ENCODE results near the gene LIN7C.
"Not testable (repeated sequence)": the region's sequence is repeated elsewhere in the genome, so short reads cannot be mapped to it uniquely, and the experiment has no call there.

LIN7C gene

DNA sequence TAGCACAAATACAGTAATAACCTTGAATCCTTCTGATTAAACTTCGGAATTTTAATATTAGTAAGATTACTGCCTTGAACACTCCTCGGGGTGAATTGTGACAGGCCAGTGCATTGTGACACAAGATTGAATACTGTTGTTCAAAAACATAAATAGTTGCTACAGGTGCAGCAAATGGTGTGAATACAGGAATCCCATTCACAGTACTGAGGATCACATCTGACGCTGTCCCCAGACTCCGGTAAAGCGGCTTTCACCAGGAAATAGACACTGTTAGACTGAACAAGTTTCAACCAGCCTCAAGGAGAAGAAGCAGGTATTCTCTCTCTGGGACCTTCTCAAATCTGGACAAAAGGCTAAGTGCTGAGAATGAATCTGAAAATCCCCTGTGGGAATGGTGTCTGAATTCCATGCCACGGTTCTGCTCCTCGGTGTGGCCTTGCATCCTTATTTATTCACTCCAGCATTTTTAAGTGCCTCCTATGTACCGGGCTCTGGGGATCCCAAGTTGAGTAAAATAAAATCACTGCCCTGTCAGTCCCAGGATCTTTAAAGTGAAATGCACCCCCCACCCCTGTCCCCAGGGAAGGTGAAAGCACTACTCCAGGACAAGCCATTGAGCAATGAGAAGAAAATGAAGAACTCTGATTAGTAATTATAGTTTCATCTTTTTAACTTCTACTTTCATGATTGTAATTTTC is 37.4 kb downstream of the LIN7C start:
- no peak for DNase-seq

DNA sequence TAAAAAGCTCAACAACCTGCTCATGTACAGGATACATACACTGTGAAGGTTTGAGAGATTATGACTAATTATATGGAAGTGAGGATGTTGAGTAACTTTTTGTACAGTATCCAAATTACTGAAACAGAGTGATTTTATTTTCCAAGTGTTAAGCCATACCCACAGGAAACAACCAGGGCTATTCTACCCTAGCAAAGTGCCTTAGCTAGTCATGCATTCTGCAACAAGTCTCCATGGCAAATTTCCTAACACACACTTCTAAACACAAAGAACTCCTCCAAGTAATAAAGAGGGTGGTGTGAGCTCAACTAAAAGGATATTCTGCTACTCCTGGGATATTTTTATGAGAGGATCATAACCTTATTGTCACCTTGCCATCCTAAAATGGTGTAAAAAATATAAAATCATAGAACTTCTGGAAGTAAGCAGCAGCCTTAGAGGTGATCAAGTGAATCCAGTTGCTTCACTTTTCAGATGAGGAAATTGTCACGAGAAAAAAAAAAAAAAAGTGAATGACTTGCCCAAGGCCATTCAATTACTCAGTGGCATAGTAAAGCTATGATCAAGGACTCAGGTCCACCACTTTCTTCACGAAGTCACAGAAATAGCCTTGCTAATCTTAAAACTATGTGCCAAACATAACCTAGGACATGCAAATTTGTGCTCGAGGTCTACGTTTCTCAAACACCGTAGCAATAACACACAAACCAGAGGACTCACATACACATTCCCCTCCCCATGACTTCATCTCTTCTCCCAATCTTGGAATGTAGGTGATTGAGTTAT is 38.2 kb downstream of the LIN7C start:
- DNase-seq: no peak

DNA sequence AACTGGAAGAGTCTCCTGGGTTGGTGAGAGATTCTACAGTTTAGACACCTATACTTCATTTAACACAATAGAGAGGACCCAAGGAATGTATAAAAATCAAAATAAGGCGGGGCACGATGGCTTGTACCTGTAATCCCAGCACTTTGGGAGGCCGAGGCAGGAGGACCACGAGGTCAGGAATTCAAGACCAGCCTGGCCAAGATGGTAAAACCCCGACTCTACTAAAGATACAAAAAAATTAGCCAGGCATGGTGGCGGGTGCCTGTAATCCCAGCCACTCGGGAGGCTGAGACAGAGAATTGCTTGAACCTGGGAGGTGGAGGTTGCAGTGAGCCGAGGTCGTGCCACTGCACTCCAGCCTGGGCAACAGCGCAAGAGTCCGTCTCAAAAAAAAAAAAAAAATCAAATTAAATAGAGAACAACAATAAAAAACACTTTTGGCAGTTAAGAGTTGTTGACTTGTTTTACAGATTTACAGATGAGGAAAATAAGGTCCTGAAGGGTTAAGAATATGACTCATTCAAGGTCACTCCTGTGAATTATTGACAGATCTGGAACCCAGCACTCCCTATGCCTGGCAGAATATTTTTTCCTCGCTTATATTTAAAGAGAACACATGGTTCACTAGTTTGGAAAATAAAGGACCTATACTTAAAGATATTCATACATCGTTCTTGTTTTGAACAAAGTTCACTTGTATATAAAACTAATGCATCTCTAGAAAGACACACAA is 39.2 kb downstream of the LIN7C start:
- DNase-seq: no peak

DNA sequence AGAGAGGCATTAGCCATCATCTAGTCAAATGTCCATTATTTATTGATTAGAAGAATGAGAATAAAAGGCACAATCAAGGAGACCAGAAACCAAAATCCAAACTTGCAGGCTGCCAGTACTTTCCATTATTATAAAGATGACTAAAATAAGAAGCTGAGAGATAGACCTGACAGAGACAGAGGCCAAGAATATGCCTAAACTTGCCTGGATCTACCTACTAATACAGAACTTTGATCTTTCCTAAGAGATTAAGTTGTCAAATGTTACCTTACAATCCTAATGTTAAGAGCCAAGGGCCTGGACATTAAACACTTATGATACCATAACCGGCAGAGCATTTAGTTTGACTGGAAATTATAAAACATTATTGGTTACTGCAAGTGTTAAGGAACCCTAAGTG is 40.2 kb downstream of the LIN7C start:
- no peak for DNase-seq

DNA sequence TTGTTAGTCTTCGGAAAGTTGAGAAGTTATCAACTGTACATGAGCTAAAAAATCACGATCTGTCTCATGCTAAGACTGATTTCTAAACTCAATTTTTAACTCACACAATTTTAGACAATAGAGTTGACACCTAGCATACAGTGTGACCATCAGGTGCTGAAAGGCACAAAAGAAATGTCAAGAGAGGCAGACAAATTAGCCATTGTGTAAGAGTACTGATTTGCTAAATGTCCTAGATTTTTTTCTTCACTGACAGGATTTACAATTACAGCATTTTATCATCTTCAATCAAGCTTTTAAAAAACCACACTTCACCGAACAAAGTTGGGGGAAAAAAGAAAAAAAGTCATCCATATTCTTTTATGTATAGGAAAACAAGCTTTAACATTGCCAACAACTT is 40.9 kb downstream of the LIN7C start:
- DNase-seq: no peak

DNA sequence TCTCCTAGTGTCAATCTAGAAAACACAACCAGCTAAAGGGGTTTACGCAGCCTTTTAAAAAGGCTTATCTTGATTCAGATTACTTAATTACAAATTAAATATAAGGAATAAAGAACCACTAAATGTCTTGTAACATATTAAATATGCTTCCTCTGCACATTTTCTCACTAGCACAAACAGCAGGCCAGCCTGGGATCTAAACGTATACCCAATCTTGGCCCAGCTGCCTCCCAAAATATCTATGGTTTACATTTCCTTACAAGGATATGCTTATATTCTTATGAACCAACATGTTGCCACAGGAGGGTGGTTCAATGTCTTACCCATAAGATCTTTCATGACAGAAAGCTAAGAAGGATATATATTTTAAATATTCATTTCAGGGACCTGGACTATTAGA is 41.7 kb downstream of the LIN7C start:
- DNase-seq: no peak

DNA sequence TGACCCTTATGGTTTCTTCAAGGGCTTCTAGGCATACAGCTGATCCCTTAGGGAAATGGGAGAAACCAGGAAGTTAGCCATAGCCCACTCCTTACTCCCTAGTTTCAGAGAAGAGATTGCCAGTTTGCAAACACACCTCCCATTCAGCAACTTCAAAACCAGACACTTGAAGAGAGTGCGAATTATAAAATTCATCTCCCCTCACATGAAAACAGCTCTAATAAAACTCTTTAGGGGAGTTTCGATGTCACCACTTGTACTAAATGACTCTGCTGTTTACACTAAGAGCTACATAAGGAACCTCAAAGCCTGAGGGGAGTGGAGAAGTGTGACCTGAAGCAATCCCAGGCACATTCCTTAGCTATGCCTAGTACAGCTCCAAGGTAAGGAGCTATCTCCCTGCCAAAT is 42.3 kb downstream of the LIN7C start:
- no peak for DNase-seq

DNA sequence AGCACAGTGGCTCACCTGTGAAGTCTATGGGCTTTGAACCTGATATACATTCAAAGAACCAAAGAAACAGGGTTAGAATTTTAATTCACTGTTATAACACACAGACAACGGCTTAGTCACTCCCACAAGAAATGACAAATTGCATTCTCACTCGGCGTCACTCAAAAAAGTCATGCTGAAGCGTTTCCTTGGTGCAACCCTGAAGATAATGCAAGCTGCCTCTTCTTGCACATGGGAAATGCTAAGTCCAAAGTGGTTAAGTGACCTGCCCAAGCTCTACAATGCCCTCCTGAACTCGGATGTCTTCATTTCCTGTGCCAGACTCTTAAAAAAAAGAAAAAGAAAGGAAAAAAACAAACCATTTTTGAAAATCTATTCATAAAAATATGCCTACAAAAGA is 44.0 kb downstream of the LIN7C start:
- DNase-seq: no peak

DNA sequence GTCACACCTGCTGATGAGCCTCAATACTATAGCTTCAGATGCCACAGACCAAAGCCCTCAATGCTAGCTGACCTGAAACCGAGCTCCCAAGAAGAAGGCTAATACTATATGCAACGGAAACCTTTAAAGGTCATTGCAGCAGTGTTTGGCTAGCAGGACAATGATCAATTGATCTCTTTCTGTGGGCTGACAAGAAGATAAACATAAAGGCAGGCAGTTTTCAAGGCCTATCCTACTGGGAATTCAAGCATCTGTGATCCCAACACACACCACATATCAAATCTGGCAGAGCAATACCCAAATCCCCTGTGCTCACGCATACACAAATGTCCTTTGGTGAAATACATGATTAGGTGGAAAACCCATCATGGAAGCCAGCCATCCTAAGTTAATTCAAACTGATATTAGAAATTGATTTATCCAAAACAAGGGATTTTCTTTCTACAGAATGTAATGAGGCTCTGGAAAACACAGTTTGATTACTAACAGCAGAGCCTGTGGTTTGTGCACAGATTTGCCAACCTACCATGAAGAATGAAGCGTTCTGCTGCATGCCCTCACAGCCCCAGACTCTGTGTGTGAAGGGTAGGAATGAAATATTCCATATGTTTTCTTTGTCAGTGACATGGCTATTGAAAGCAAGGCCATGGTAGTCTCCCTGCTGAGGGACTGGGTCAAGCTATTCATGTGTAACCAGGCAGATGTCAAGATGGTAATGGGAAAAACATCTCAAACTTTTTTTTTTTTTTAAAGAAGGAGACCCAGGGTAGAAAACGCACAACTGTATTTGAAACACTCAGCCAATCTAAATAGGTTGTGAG is 46.2 kb downstream of the LIN7C start:
- DNase-seq: no peak

DNA sequence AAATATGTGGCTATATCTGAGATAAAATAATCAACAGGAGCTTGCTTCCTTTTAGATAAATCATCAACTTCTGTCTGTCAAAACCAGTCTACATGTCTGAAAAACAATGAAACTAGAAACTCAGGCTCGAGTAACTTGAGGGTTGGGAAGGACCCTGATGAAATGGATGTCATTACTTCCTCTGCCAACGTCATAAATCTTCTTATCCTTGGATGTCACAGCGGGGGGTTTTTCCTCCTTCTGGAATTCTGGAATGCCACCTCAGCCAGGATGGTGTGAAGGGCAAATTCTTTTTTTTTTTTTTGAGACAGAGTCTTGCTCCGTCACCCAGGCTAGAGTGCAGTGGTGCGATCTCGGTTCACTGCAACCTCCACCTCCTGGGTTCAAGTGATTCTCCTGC is 47.4 kb downstream of the LIN7C start:
- DNase-seq: no peak

DNA sequence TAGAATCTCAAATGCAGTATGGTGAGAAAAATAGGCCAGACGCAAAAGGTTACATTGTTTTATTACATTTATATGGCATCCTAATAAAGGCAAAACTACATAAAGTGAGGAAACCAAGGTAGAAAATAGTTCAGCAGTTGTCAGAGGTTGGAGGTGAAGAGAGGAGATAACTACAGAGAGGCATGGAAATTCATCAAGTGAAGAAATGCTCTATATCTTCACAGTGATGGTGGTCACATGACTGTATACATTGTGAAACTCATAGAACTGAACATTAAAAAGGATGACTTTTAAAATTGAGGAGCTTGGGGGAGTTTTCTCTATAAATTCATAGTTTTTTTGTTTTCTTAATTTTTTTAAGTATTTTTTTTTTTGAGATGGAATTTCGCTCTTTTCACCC is 48.4 kb downstream of the LIN7C start:
- DNase-seq: no peak

DNA sequence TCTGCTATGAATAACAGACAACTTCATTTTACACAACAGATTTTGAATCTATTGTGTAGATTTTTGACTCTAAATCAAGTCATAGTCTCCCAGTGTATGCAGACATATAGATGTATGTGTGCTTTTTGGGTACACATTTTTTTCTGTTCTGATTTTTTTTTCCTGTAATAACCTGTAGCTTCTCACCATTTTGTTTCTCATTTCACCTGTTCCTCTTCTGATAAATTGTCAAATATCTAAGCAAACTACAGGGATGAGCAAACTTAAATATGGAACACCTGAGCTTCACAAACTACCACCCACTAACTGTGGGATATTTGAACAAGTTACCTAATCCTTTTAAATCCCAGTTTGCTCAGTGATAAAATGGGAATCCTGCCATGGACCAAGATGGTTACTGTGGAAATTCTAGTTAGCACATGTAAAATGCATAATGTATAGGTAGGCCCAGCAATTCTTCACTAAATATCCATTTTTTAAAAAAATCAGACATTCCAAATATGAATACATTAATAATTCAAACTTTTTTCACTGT is 49.7 kb downstream of the LIN7C start:
- DNase-seq: no peak

DNA sequence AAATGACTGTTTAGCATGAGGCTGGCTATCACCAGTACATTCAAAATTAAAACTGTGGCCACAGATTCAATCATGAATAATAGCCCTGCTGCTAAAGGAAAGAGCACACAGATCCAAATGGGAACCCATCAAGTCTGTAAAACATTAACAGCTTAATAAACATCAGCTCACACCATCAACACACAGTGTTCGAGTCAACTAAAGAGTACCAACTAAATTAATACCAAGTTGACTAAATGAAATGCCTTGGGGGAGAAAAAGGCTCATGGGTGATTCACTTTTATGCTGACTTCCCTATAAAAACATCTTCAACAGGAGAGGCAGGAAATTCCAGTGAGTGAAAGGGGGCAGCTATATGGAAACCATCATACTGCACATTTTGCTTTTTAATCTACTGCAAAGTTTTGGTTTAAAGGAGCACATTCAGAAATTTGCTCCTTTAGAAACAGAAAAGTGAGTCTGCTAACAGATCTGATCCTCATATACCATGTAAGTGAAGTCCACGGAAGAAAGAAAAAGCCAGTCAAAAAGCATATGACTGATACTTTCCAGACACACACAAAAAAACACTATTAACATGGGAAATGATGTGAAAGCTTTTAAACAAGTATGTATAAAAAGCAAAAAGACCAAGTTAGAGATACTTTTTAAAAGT is 50.3 kb downstream of the LIN7C start:
- DNase-seq: no peak

DNA sequence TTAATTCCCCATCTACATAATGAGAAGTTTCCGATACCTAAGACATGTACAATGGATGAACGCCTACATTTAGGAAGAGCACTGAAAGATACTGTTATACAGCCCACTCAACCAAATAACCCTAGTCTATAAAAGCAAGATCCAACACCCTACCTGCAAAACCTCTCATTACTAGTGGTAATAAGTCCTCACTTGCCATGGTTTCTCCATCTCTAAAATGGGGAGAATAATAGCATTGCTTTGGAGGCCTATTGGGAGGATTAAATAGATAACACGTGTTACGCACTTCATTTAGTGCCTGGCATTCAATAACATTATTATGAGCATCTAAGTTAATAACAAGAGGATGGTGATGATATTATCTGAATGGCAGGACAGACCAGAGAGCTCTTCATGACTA is 50.9 kb downstream of the LIN7C start:
- no peak for DNase-seq

DNA sequence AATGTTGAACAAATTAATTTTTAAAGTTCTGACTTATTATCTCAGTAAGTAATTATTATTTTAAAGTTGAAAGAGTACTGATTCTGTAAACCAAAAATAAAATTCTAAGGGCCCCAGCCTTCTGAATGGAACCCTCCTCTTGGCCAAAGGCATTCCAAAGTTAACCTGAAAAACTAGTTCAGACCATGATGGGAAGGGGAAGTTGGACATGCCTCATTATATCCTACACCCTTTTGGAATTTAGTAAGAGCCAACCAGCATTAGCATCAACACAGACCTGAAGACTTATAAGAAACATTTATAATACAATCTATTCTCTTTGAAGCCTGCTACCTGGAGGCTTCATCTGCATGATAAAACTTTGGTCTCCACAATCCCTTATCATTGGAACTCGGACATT is 52.9 kb downstream of the LIN7C start:
- DNase-seq: no peak

DNA sequence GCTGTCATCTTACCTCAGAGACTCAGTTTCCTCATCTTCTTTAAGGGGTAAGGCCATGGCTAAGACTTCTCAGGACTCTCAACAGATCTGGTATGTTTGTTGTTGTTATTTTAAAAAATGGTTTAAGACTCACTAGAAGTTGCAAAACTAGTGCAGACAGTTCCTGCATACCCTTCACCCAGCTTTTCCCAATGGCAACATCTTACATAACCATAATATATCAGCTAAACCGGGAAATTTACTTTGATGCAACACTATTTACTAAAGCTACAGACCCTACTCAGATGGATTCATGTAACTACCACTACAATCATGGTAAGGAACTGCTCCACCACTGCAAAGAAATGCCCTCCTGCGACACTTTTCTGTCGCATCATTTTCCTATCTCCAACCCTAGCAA is 54.4 kb downstream of the LIN7C start:
- no peak for DNase-seq

DNA sequence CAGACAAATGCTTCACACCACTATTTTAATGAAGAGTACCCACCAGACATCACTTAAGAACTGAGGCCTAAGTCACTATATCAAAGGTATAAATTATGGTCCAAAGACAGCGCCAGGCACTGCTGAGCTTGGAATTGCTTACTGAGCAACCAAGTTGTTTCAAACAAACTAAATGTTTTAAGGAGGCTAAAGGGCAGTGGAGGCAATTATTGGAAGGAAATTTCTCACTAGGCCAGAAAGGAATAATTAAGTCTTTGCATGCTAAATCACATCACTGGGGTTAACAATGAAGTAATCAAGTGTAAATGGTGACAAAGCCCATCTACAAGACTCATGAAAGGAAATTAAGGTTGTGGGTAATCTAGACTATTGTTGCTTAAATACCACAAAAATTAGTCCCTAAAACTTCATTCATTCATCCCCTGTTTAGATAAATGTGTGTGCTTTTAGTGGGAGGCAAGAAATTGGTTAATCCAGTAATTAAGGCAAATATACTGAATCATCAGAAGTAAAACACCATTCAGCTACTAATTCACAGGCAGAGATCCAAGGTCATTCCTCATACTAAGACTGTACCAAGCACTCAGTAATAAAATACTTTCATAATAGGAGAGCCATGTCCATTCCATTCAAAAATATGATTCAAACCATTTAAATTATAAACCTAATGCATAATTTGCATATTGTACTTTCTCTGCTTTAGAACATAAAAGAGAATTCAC is 55.2 kb downstream of the LIN7C start:
- no peak for DNase-seq

DNA sequence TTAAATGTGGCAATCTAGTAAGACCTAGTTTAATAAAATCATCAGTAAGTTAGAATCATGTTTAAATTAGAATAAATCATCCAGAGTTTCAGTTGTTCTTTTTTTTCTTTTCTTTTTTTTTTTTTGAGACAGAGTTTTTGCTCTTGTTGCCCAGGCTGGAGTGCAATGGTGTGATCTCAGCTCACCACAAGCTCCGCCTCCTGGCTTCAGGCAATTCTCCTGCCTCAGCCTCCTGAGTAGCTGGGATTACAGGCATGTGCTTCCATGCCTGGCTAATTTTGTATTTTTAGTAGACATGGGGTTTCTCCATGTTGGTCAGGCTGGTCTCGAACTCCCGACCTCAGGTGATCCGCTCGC is 58.4 kb downstream of the LIN7C start:
- not testable (repeated sequence) for DNase-seq

DNA sequence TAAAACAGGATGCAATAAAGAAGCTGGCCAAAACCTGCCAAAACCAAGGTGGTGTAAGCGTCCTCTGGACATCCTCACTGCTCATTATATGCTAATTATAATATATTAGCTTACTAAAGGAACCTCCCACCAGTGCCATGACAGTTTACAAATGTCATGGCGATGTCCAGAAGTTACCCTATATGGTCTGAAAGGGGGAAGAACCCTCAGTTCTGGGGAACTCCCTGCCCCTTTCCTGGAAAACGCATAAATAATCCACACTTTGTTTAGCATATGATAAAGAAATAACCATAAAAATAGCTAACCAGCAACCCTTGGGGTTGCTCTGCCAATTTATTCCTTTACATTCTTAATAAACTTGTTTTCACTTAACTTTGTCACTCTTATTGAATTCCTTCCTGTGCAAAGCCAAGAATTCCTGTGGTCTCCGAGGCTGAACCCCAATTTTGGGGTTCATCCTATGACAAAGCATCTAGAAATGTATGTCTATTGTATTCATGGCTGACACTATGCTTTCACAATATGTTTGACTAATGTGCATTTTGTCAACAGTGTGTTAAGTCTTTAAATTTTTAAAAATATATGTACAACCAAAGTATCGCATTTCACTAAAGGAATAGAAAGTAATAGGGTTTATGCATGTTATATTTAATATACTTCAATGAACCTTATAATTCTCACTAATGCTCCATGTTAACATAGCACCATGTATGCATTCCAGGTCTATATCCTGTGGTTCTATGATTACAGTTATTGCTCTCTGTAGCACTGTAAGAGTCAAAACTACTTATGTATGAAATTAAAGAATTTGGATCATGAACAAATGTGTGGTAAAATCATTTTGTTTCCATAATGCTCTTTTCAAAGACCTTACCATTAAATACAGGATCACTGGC is 59.0 kb downstream of the LIN7C start:
- DNase-seq: no peak

DNA sequence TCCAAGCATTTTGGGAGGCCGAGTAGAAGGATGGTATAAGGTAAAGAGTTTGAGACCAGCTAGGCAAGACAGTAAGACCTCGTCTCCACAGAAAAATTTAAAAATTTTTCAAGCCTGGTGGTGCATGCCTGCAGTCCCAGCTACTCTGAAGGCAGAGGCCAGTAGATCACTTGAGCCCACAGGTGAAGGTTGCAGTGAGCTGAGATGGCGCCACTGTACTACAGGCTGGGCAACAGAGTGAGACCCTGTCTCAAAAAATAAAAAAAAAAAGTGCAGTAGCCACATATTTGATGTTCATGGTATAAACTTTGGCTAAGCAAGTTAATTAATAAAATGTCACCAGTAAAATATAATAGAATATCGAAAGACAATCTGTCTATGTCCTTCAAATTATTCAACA is 60.9 kb downstream of the LIN7C start:
- no peak for DNase-seq

DNA sequence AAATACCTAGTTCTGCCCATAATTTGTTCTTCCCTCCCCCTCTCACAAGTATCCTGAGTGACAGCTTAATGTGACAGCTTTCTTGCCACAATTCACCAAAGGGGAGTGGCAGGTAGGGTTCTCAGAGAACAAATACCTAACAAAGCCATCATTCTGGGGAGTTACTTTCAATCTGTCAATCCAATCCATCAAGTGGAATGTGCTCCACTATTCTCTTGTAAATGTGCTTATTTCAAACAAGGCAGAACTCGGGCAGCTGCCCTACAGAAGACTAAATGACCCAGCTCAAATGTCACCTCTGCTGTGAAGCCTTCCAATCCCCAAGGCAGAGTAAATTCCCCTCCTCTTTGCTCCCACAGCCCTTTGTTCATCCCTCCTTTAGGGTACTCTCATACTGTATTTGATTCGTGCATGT is 61.8 kb downstream of the LIN7C start:
- DNase-seq: no peak

All from NCI-H446 treated with DMSO at 0.1 percent for 48 hours (cell line).